ENCODE data around the gene ERLIN1.

The ERLIN1 gene

GRCh38 chr10:100172349-100172748, 13.5 kb downstream of the ERLIN1 start:
- no peak for DNase-seq (ENCODE audit: low read depth in 2 of 2)

GRCh38 chr10:100168313-100168643, 17.6 kb downstream of the ERLIN1 start:
- no peak for DNase-seq (ENCODE audit: low read depth in 2 of 2)

- no peak for DNase-seq (ENCODE audit: low read depth in 2 of 2)
These were observed 18.1 kb downstream of the ERLIN1 start for GRCh38 chr10:100167553-100168312.

- DNase-seq (ENCODE audit: low read depth in 2 of 2): no peak
These were observed 21.9 kb downstream of the ERLIN1 start for GRCh38 chr10:100163704-100164621.

- DNase-seq (ENCODE audit: low read depth in 2 of 2): no peak
These were observed 23.1 kb downstream of the ERLIN1 start for GRCh38 chr10:100162696-100163095.

- DNase-seq (ENCODE audit: low read depth in 2 of 2): no peak
These were observed 27.6 kb downstream of the ERLIN1 start for GRCh38 chr10:100158044-100158805.

- DNase-seq (ENCODE audit: low read depth in 2 of 2): no peak
These were observed 28.7 kb downstream of the ERLIN1 start for GRCh38 chr10:100157156-100157555.

GRCh38 chr10:100155936-100156335, 29.9 kb downstream of the ERLIN1 start:
- DNase-seq (ENCODE audit: low read depth in 2 of 2): no peak

GRCh38 chr10:100154666-100155065, 31.2 kb downstream of the ERLIN1 start:
- DNase-seq (ENCODE audit: low read depth in 2 of 2): no peak

- DNase-seq (ENCODE audit: low read depth in 2 of 2): no peak
These were observed 32.5 kb downstream of the ERLIN1 start for GRCh38 chr10:100153239-100153825.

- DNase-seq (ENCODE audit: low read depth in 2 of 2): no peak
These were observed 34.0 kb downstream of the ERLIN1 start for GRCh38 chr10:100151723-100152300.

- DNase-seq (ENCODE audit: low read depth in 2 of 2): peak in 1 of 2 donors; percentile 14
These were observed 37.2 kb downstream of the ERLIN1 start for GRCh38 chr10:100148353-100149211.

- DNase-seq (ENCODE audit: low read depth in 2 of 2): no peak
These were observed 38.8 kb downstream of the ERLIN1 start for GRCh38 chr10:100146875-100147650.

- DNase-seq (ENCODE audit: low read depth in 2 of 2): no peak
These were observed 39.4 kb downstream of the ERLIN1 start for GRCh38 chr10:100146398-100146797.

GRCh38 chr10:100143756-100144155, 42.1 kb downstream of the ERLIN1 start:
- no peak for DNase-seq (ENCODE audit: low read depth in 2 of 2)

- no peak for DNase-seq (ENCODE audit: low read depth in 2 of 2)
These were observed 44.3 kb downstream of the ERLIN1 start for GRCh38 chr10:100141446-100142087.

- no peak for DNase-seq (ENCODE audit: low read depth in 2 of 2)
These were observed 45.8 kb downstream of the ERLIN1 start for GRCh38 chr10:100140070-100140469.

GRCh38 chr10:100138921-100139496, 46.8 kb downstream of the ERLIN1 start:
- DNase-seq (ENCODE audit: low read depth in 2 of 2): no peak

- DNase-seq (ENCODE audit: low read depth in 2 of 2): no peak
These were observed 50.3 kb downstream of the ERLIN1 start for GRCh38 chr10:100135486-100135885.
